Measurements from ENCODE around the gene RBP2.

Gene RBP2

GRCh38 chr3:139476348-139476747 is at the start of gene RBP2:
Gene RBP2, minus strand, starts transcription at chr3:139476516. Its CDS starts 57 bp downstream, at chr3:139476459.
- DNase-seq (ENCODE audit: extremely low read depth, low read depth): no peak
- TF ChIP-seq CTCF (IDR thresholded peaks at IDR 0.05; ENCODE audit: low read depth, low read length): no peak

DNA sequence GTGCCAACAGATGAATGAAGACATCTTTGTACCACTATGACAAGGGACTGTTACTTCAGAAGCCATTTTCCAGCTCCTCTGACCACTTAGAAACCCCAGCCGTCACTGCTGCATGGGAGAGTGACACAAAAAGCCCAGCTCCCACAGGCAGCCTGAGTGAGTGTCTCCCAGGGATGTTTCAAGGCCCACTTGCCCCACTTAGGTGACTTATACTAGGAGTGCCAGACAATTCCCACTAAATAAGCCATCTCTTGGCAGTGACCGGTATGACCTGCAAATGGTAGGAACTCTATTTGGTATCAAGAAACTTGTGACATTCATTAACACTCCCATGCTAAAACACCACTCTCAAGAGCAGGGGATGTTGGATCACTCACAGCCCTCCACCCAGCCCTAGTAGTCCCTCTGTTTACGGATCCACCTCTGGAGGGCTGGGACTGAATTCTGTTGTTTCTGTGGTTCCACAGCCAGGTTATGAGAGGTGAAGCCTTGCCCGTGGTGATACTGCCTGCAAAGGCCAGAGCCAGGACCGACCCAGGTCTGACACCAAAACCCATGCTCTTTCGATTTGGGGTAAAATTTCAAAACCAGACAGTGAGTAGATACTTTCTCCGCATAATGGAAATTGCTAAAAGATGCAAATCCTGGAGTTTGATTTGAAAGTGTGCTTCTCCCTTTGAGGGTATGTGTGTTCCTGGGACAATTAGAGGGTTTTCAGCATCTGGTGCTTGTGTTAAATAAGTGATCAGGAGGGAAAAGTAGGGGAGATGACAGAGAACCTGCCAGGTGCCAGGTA is 48.7 kb upstream of the RBP2 start:
- TF ChIP-seq CTCF (IDR thresholded peaks at IDR 0.05; ENCODE audit: low read depth, low read length): no peak
- DNase-seq (ENCODE audit: extremely low read depth, low read depth): no peak

DNA sequence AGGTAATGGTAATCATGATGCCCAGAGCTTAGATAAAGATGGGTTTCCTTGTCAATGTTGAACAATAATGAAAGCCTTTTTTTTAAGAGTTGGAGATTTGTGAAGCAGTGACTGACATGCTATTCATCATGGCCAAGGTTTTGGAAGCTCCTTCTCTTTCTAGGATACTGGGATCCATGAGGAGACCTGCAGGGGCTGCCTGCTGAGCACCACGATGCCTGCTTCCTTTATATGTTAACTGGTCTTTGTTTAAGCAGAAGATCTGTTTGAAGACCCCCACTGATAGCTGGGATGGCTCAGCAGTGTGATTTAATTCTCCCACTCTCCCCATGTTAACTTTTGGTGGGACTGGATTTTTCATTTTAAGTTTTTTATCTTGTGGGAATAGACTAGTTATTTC is 47.4 kb upstream of the RBP2 start:
- no peak for DNase-seq (ENCODE audit: extremely low read depth, low read depth)
- no peak for TF ChIP-seq CTCF (IDR thresholded peaks at IDR 0.05; ENCODE audit: low read depth, low read length)

DNA sequence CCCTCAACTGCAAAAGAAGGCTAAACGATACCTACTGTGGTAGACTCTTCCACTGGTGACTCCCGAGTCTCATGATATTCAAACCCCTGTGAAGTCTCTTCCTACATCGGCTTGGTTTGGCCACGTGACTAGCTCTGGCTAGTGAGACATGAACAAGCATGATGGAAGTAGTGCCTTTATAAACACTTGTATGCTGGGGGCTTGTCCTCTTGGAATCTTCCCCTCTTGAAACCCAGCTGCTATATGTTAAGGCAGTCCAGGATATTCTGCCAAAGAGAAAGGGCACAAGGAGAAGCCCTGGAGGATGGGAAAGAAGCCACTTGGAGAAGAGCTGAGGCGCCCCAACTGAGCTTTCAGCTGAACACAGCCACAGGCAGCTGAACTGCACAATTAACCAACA is 46.9 kb upstream of the RBP2 start:
- no peak for TF ChIP-seq CTCF (IDR thresholded peaks at IDR 0.05; ENCODE audit: low read depth, low read length)
- DNase-seq (ENCODE audit: extremely low read depth, low read depth): no peak

DNA sequence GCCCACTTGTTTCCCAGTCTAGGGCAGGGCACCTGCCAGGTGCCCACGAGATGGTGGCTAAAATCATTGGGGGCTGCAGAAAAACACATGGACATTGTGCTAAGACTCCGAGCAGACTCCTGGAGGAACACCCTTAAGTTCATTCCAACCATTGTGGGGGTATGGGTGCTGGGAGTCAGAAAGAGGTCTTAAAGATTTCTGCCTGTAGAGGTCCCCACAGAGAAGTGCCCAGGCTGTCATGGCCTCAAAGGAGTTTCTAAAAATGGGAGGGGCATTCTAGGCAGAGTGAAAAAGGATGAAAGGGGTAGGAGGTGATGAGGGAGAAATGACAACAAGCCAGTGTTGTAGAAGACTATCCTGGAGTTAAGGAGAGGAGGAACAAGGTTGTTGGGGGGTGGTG is 46.1 kb upstream of the RBP2 start:
- no peak for TF ChIP-seq CTCF (IDR thresholded peaks at IDR 0.05; ENCODE audit: low read depth, low read length)
- DNase-seq (ENCODE audit: extremely low read depth, low read depth): no peak

DNA sequence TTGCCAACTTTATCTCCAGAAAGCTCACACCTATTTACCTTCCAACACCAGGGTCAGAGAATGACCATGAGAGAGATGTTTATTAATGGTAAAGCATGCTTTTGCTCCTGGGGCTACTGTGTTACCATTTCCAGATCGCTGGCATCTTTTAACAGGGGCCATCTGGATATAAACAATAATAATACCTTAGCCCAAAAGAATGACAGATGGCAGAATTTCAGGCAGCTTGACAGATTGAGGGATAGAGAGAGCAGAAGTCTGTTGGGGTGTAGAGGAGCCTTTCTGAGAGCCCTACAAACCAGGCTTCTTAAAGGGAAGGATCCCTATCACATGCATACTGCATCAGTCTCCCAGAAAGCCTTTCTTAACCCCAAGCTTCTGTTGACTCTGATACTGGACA is 45.5 kb upstream of the RBP2 start:
- TF ChIP-seq CTCF (IDR thresholded peaks at IDR 0.05; ENCODE audit: low read depth, low read length): no peak
- no peak for DNase-seq (ENCODE audit: extremely low read depth, low read depth)

DNA sequence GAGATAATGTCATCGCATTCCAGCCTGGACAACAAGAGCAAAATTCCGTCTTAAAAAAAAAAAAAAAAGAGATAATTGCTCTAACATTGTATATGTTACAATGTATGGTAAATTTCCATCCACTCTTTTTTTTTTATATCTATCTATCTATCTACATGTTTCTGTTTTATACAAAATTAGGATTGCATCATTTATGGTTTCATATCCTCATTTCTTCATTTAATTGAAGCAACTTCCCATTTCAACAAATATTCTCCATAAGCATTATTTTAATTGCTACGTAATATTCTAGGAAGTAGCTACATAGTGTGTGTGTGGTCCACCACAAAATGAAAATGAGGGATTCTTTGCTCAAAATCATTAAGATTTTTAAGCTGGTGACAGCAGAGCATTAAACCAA is 44.8 kb upstream of the RBP2 start:
- no peak for TF ChIP-seq CTCF (IDR thresholded peaks at IDR 0.05; ENCODE audit: low read depth, low read length)

More for the DNA sequence above, 44.8 kb upstream of the RBP2 start:
- DNase-seq (ENCODE audit: extremely low read depth, low read depth): no peak
